GM21447 (cell line): ENCODE measurements around the gene ZNF212.

ENCODE experiments used
- ATAC-seq: cut with Tn5 transposase; IDR thresholded peaks from one replicate; pipeline ENCODE4 v1.9.1; 2021; ENCODE audit not compliant: unreplicated experiment

Gene ZNF212

GRCh38 chr7:149304006-149304405 is 64.6 kb downstream of the ZNF212 start:
- ATAC-seq = no peak
